AG04450 (cell line): ENCODE data around the gene GET3. TPM values are rescaled to one million over a fixed set of nuclear protein-coding genes. Genes with fewer than 3 reads are reported as not detected.

Experiments used
- CTCF ChIA-PET: fragments of 300-600, 350-600 bp; formaldehyde crosslinking; extraction: SDS; loops from one replicate; lab custom pipeline; 2022; ENCODE audit warnings: antibody characterized with exemption, inconsistent platforms; lab: Charles Lee
- POLR2A ChIA-PET: fragments of 350-600 bp; formaldehyde crosslinking; extraction: SDS; loops from one replicate; lab custom pipeline; 2021; ENCODE audit warnings: antibody characterized with exemption, inconsistent platforms; lab: Yijun Ruan, JAX
- DNase-seq: peaks from one replicate; pipeline ENCODE4 v3.0.0-alpha.2; 2011; ENCODE audit warnings: low read depth, low spot score
- H3K27ac ChIP-seq: one replicate; pipeline ENCODE4 v1.5.1; 2012; ENCODE audit warnings: low read depth, low read length, control low read depth
- H3K27me3 ChIP-seq: one replicate; pipeline ENCODE4 v1.6.0; 2012; ENCODE audit warnings: low read length; ENCODE audit not compliant: control insufficient read depth, insufficient read depth
- H3K4me3 ChIP-seq: 2 replicates; pipeline ENCODE4 v1.5.1; 2011; ENCODE audit warnings: mild to moderate bottlenecking, low read depth, low read length, control low read depth
- H3K9me3 ChIP-seq: 2 replicates; pipeline ENCODE4 v1.5.1; 2012; ENCODE audit warnings: low read length; ENCODE audit not compliant: control insufficient read depth, insufficient read depth
- polyA plus RNA-seq: library from polyadenylated mRNA; depleted of rRNA; stranded (reverse); fragments of >200 nt; gene quantifications from 2 replicates; pipeline ENCODE4 v1.2.3, GENCODE V29; 2011
- TF ChIP-seq, protein P1 (sequence below): IDR thresholded peaks from 2 replicates; pipeline ENCODE4 v1.5.1; 2011; ENCODE audit warnings: low read depth, low read length, control low read depth, inconsistent platforms

The GET3 gene
- polyA plus RNA-seq, 1 experiment, result 114 TPM

DNA sequence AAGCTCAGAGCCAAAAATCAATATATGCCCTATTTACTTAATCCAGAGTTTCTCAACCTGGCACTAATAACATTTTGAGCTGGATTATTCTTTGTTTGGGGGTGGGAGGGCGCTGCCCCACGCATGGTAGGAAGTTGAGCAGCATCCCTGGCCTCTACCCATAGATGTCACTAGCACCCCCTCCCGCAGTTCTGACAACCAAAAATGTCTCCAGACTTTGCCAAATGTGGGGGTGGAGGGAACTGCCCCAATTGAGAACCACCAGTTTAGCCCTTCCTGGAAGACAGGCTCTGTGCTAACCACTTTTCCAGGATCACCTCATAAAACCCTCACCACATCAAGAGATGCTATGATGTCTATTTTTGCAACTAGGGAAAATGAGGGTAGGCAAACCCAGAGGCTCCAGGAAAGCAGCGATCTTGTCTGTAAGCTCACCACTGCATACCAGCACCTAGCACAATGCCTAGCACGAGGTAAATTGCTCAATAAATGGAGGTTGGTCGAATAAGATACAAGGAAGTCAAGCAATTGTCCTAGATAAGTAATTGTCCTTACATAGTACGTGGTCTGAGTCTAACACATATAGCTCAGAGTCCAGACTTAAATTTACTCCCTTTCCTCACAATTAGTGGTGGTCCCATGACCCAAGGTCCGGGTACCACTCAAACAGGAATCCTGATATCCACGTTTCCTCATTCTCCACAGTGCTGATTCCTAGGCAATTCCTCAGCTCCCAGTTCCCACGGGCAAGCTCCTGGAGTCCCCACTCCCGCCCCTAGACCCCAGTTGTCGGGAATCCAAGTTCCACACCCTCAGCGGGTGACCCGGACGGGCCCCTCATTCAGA lies 3.7 kb upstream of the GET3 start:
- no peak for DNase-seq
- TF ChIP-seq, protein P1, sequence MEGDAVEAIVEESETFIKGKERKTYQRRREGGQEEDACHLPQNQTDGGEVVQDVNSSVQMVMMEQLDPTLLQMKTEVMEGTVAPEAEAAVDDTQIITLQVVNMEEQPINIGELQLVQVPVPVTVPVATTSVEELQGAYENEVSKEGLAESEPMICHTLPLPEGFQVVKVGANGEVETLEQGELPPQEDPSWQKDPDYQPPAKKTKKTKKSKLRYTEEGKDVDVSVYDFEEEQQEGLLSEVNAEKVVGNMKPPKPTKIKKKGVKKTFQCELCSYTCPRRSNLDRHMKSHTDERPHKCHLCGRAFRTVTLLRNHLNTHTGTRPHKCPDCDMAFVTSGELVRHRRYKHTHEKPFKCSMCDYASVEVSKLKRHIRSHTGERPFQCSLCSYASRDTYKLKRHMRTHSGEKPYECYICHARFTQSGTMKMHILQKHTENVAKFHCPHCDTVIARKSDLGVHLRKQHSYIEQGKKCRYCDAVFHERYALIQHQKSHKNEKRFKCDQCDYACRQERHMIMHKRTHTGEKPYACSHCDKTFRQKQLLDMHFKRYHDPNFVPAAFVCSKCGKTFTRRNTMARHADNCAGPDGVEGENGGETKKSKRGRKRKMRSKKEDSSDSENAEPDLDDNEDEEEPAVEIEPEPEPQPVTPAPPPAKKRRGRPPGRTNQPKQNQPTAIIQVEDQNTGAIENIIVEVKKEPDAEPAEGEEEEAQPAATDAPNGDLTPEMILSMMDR, result peak; percentile 49
- no peaks in the 10 kb centered on the region for H3K27me3 ChIP-seq
- CTCF ChIA-PET, result interaction anchor here (0.5 to 4.0 kb wide), 8 partner anchors 8 to 114 kb away, joined by 3 to 22 read pairs (median 4); partner anchors contain the start of gene TNPO2
- POLR2A ChIA-PET, result interaction anchor here (0.7 to 2.6 kb wide), 5 partner anchors 11 to 73 kb away, joined by 3 to 19 read pairs (median 4); partner anchors contain the start of genes FBXW9, JUNB, RNASEH2A and TNPO2
- H3K4me3 ChIP-seq, result peak overlapping the region; percentile 89
- H3K27ac ChIP-seq, result peak overlapping the region; percentile 65
- peaks cover 3% of the 10 kb centered on the region; the same call in 1 of the 2 replicates for H3K9me3 ChIP-seq

DNA sequence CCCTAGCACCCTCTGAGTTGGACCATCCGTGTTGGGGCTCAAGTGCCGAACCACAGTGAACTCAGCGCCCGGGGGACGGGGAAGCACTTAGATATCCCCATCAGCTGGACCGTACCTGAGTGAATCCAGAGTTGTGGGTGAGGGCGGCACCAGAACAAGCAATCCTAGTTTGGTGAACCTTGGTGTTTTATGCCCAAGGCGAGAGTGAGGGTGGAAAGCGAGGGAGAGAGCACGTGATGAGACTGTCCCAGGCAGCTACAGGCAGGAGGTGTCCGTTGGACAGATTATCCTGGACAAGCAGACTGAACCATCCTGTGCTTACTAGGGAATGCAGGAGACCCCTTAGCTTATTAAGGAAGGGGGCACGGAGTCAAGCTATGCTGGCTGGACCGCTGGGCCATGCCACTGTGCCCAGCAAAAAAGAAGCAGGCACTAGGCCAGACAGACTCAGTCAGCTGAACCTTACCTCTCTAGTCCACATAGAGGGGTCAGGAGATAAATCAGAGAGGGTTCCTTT lies 596 bp downstream of the GET3 start:
- POLR2A ChIA-PET, result interaction anchor here (0.7 to 1.5 kb wide), 3 partner anchors 16 to 42 kb away, joined by 3 to 19 read pairs (median 3); partner anchors contain the start of genes FBXW9 and TNPO2
- Histone ChIP-seq H3K27ac (no peak overlapping the region), H3K4me3 (peak overlapping the region; percentile 99), H3K9me3 (peaks cover 3% of the 10 kb centered on the region; the same call in 1 of the 2 replicates), H3K27me3 (no peaks in the 10 kb centered on the region)
- TF ChIP-seq, protein P1, result no peak
- no peak for DNase-seq
- CTCF ChIA-PET, result interaction anchor here (1.3 to 5.3 kb wide), 4 partner anchors 20 to 110 kb away, joined by 4 to 27 read pairs (median 9); no protein-coding TSS in a partner anchor

DNA sequence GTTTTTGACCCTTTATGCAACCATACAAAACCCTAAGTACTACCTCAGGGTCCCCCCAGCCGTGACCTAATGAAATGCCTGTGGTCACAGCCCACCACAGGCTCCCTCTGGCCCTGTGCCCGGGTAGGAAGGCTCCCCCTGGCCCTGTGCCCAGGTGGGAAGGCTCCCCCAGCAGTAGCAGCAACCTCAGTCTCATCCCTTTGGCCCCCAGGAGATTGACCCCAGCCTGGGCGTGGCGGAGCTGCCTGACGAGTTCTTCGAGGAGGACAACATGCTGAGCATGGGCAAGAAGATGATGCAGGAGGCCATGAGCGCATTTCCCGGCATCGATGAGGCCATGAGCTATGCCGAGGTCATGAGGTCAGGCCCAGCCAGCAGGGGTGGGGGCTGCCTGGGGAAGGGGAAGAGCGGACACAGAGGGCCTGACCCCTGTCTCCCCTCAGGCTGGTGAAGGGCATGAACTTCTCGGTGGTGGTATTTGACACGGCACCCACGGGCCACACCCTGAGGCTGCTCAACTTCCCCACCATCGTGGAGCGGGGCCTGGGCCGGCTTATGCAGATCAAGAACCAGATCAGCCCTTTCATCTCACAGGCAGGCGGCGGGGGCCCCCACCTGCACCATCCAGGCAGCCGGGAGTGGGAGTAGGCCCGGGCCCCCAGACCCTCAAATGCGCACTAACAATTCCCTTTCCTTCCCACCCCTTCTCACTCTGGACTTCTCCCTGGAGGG lies 8.0 kb downstream of the GET3 start:
- H3K27ac ChIP-seq, result no peak overlapping the region
- no peaks in the 10 kb centered on the region for H3K27me3 ChIP-seq
- H3K4me3 ChIP-seq, result no peak overlapping the region
- ChIA-PET POLR2A (no interaction called here), CTCF (interaction anchor here (0.9 to 2.4 kb wide), 3 partner anchors 12 to 21 kb away, joined by 3 to 9 read pairs (median 8); no protein-coding TSS in a partner anchor)
- H3K9me3 ChIP-seq, result peaks cover 13% of the 10 kb centered on the region
- TF ChIP-seq, protein P1, result no peak
- no peak for DNase-seq

DNA sequence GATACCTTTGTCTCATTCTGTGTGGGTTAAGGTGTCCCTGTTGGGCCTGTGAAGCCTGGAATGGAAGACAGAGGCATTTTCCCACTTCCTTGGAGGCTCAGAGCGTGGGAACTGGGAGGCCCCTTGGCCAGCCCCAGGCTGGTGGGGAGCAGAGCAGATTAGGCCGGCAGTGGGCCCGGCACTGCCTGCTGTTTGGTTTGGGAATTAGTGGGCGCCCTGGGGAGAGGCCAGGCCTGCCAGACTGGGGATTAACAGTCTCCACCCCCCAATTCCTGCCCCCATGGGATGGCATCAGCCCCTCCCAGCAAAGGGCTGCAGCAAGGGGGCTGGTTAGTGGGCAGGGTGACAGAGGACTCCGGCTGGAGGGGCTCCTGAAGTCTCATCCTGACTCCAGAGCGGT lies 11.2 kb downstream of the GET3 start:
- ChIA-PET POLR2A (no interaction called here), CTCF (interaction anchor here (1.7 to 2.6 kb wide), 2 partner anchors 12 to 17 kb away, joined by 5 to 17 read pairs; no protein-coding TSS in a partner anchor)
- DNase-seq, result no peak
- H3K4me3 ChIP-seq, result no peak overlapping the region
- H3K27me3 ChIP-seq, result peaks cover 12% of the 10 kb centered on the region
- no peak overlapping the region for H3K27ac ChIP-seq
- peaks cover 13% of the 10 kb centered on the region for H3K9me3 ChIP-seq
- TF ChIP-seq, protein P1, result no peak
